SK-N-SH (cell line): ENCODE measurements around the gene DENND1A. TPM values are rescaled to one million over a fixed set of nuclear protein-coding genes. Genes with fewer than 3 reads are reported as not detected.

Experiments
- CTCF ChIA-PET: fragments of 300-600, 350-600 bp; formaldehyde crosslinking; extraction: SDS; loops from one replicate; lab custom pipeline; 2021; lab: Yijun Ruan, JAX
- POLR2A ChIA-PET: fragments of 350-600 bp; sonication (Branson Sonifier 250); formaldehyde crosslinking; extraction: SDS; loops from one replicate; lab custom pipeline; 2020; ENCODE audit warnings: antibody characterized with exemption, inconsistent platforms; lab: Yijun Ruan, JAX
- DNase-seq: peaks from one replicate; pipeline ENCODE4 v3.0.0; 2012
- H2AFZ ChIP-seq: fragments of 200-600 bp; sonication (generic); 2 replicates; pipeline ENCODE4 v1.8.1; 2016; ENCODE audit warnings: antibody characterized with exemption, mild to moderate bottlenecking, low read depth
- H3F3A ChIP-seq: fragments of 200-600 bp; sonication (generic); replicated peaks from 2 replicates; pipeline ENCODE3; 2016; ENCODE audit warnings: antibody characterized with exemption, mild to moderate bottlenecking; ENCODE audit not compliant: insufficient read depth
- H3K27ac ChIP-seq, 2 experiments: fragments of 200-500 bp in 1 of 2; fragments of 200-600 bp in 1 of 2; sonication (Bioruptor generic) in 1 of 2; sonication (generic), shearing (Covaris generic) in 1 of 2; 2 replicates each; pipeline versions ENCODE4 v1.5.1 to v1.6.1; 2014 to 2016; ENCODE audit warnings: low read depth in 2 of 2, inconsistent platforms in 1 of 2, low read length in 1 of 2, mild to moderate bottlenecking in 1 of 2, mixed read lengths in 1 of 2
- H3K27me3 ChIP-seq: fragments of 200-600 bp; sonication (generic), shearing (Covaris generic); 2 replicates; pipeline ENCODE4 v1.6.1; 2016; ENCODE audit warnings: mixed run types; ENCODE audit not compliant: insufficient read depth
- H3K36me3 ChIP-seq, 2 experiments: fragments of 200-500 bp in 1 of 2; fragments of 200-600 bp in 1 of 2; sonication (Bioruptor generic) in 1 of 2; sonication (generic) in 1 of 2; replicated peaks in 1 of 2; 2 replicates each; pipeline versions ENCODE3 to v1.5.1; 2014 to 2016; ENCODE audit warnings: low read length in 1 of 2, mild to moderate bottlenecking in 1 of 2; ENCODE audit not compliant: insufficient read depth in 2 of 2, control insufficient read depth in 1 of 2
- H3K4me1 ChIP-seq, 2 experiments: fragments of 200-500 bp in 1 of 2; fragments of 200-600 bp in 1 of 2; sonication (Bioruptor generic) in 1 of 2; sonication (generic), shearing (Covaris generic) in 1 of 2; 2 replicates each; pipeline versions ENCODE4 v1.5.1 to v1.6.1; 2014 to 2016; ENCODE audit warnings: low read depth in 1 of 2, low read length in 1 of 2, mixed run types in 1 of 2; ENCODE audit not compliant: insufficient read depth in 2 of 2, control insufficient read depth in 1 of 2
- H3K4me2 ChIP-seq: fragments of 200-600 bp; sonication (generic), shearing (Covaris generic); 2 replicates; pipeline ENCODE4 v1.6.1; 2017; ENCODE audit warnings: mixed run types
- H3K4me3 ChIP-seq, 2 experiments: fragments of 200-500 bp in 1 of 2; fragments of 200-600 bp in 1 of 2; sonication (Bioruptor generic) in 1 of 2; sonication (generic), shearing (Covaris generic) in 1 of 2; 2 replicates each; pipeline versions ENCODE4 v1.5.1 to v1.8.1; 2014 to 2016; ENCODE audit warnings: low read depth in 2 of 2, inconsistent platforms in 1 of 2, low read length in 1 of 2, mild to moderate bottlenecking in 1 of 2, mixed read lengths in 1 of 2, moderate library complexity in 1 of 2
- H3K79me2 ChIP-seq: fragments of 200-600 bp; sonication (generic); 2 replicates; pipeline ENCODE4 v1.8.1; 2017; ENCODE audit warnings: mild to moderate bottlenecking; ENCODE audit not compliant: insufficient read depth
- H3K9ac ChIP-seq: fragments of 200-600 bp; sonication (generic); 2 replicates; pipeline ENCODE4 v1.6.1; 2017; ENCODE audit warnings: mixed run types
- H3K9me2 ChIP-seq: fragments of 200-600 bp; sonication (generic); 2 replicates; pipeline ENCODE4 v1.6.1; 2017; ENCODE audit warnings: mixed run types
- H3K9me3 ChIP-seq: fragments of 200-600 bp; sonication (generic); 2 replicates; pipeline ENCODE4 v1.6.1; 2017; ENCODE audit warnings: mixed run types, mild to moderate bottlenecking, moderate library complexity
- H4K20me1 ChIP-seq: fragments of 200-600 bp; sonication (generic); 2 replicates; pipeline ENCODE4 v1.6.1; 2017; ENCODE audit warnings: mild to moderate bottlenecking, mixed run types; ENCODE audit not compliant: insufficient read depth
- CHD2 ChIP-seq: fragments of 150-350 bp; IDR thresholded peaks from 2 replicates; pipeline ENCODE4 v1.6.1; 2018; ENCODE audit warnings: low read length; ENCODE audit not compliant: partially characterized antibody
- EP300 ChIP-seq, 2 experiments: IDR thresholded peaks; 2 replicates each; pipeline versions ENCODE4 v1.4.0 to v1.6.1; 2012; ENCODE audit warnings: borderline replicate concordance in 1 of 2, low read depth in 1 of 2, low read length in 1 of 2
- EZH2phosphoT487 ChIP-seq: fragments of 200-600 bp; sonication (generic); IDR thresholded peaks from 2 replicates; pipeline ENCODE4 v1.6.1; 2017; ENCODE audit warnings: low read depth, mixed run types, mild to moderate bottlenecking, antibody characterized with exemption, moderate library complexity, borderline replicate concordance
- FOSL2 ChIP-seq: IDR thresholded peaks from 2 replicates; pipeline ENCODE4 v1.4.0; 2012; ENCODE audit warnings: low read depth, mild to moderate bottlenecking, moderate library complexity, borderline replicate concordance
- GABPA ChIP-seq: IDR thresholded peaks from 2 replicates; pipeline ENCODE4 v1.4.0; 2012; ENCODE audit warnings: low read depth, mild to moderate bottlenecking
- GATA2 ChIP-seq: sonication (generic); formaldehyde crosslinking; IDR thresholded peaks from 2 replicates; pipeline ENCODE4 v1.5.0; 2020; ENCODE audit warnings: mild to moderate bottlenecking, missing genetic modification reagents
- JUND ChIP-seq: IDR thresholded peaks from 2 replicates; pipeline ENCODE4 v1.4.0; 2012
- MEF2A ChIP-seq: IDR thresholded peaks from 2 replicates; pipeline ENCODE4 v1.4.0; 2012; ENCODE audit warnings: low read depth, borderline replicate concordance
- NFIC ChIP-seq: IDR thresholded peaks from 2 replicates; pipeline ENCODE4 v1.4.0; 2012; ENCODE audit warnings: borderline replicate concordance
- NRF1 ChIP-seq: IDR thresholded peaks from 2 replicates; pipeline ENCODE4 v1.6.1; 2012; ENCODE audit warnings: low read depth, mild to moderate bottlenecking, low read length
- POLR2AphosphoS5 ChIP-seq: IDR thresholded peaks from 2 replicates; pipeline ENCODE4 v1.6.1; 2012; ENCODE audit warnings: low read depth, low read length
- RAD21 ChIP-seq: IDR thresholded peaks from 2 replicates; pipeline ENCODE4 v1.6.1; 2012; ENCODE audit warnings: mild to moderate bottlenecking, low read length
- RXRA ChIP-seq: IDR thresholded peaks from 2 replicates; pipeline ENCODE4 v1.4.0; 2012; ENCODE audit warnings: low read depth, mild to moderate bottlenecking, borderline replicate concordance
- SIN3A ChIP-seq: IDR thresholded peaks from 2 replicates; pipeline ENCODE4 v1.6.1; 2012; ENCODE audit warnings: low read depth, mild to moderate bottlenecking, low read length, moderate library complexity, borderline replicate concordance
- SMC3 ChIP-seq: IDR thresholded peaks from 2 replicates; pipeline ENCODE4 v1.6.1; 2012; ENCODE audit warnings: low read depth, low read length, improper control_type of control experiment
- TAF1 ChIP-seq: IDR thresholded peaks from 2 replicates; pipeline ENCODE4 v1.6.1; 2012; ENCODE audit warnings: low read depth, mild to moderate bottlenecking, low read length, moderate library complexity, borderline replicate concordance
- WGBS: methylation state at CpG from one replicate; pipeline ENCODE4 v1.1.6; 2017; ENCODE audit warnings: low lambda C conversion rate; 5-methylcytosine and 5-hydroxymethylcytosine counted together
- polyA plus RNA-seq, 3 experiments: library from polyadenylated mRNA; depleted of rRNA; stranded (reverse); fragments of >200 nt; gene quantifications; 2 replicates each; pipeline ENCODE4 v1.2.3, GENCODE V29; 2012
- TF ChIP-seq, protein P1 (sequence below): IDR thresholded peaks from 2 replicates; pipeline ENCODE4 v1.4.0; 2012; ENCODE audit warnings: low read depth, borderline replicate concordance
- TF ChIP-seq, protein P2 (sequence below): IDR thresholded peaks from 2 replicates; pipeline ENCODE4 v1.6.1; 2012; ENCODE audit warnings: mild to moderate bottlenecking, low read depth, low read length, moderate library complexity
- TF ChIP-seq, protein P3 (sequence below): fragments of 200-600 bp; sonication (generic); IDR thresholded peaks from 2 replicates; pipeline ENCODE4 v1.6.1; 2017; ENCODE audit warnings: antibody characterized with exemption, mild to moderate bottlenecking, moderate library complexity
- TF ChIP-seq, protein P4 (sequence below): IDR thresholded peaks from 2 replicates; pipeline ENCODE4 v1.4.0; 2012; ENCODE audit warnings: low read depth

Gene DENND1A
- polyA plus RNA-seq, 1 of the 3 experiments (the other 2 are of a cell fraction), result 25.4 TPM

DNA sequence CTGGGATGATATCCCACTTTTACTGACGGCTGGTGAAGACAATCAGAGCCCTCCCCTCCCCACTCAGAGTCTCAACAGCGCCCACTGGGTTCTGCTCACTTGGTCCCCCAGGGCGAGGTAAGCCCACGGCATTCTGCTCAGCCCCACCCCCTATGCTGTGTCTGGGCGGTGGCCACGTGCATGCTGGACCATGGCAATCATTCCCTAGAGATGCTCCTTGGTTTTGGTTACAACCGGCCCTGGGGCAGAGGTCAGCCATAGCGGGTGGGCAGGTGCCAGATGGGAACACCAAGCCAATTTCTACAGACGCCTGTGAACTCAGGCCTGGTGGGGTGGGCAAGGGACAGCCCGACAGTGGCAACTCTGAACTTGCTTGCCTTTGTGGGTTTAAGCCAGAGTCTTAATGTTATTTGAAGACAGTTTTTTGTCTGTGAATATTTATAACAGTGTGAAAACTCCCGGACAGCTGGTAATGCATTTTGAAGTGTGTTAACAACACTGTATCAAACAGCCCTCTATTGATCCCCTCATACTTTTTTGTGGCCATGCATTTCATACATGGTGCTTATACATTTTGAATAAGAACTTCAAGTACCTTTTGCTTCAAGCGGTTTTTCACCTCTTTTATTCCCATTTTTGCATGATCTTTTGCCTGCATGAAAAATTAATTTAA lies 479.7 kb downstream of the DENND1A start:
- Histone ChIP-seq H2AFZ (no peak overlapping the region), H3K9me2 (no peaks in the 10 kb centered on the region), H3F3A (no peaks in the 10 kb centered on the region), H3K4me3 (no peak overlapping the region), H3K4me1 (peaks cover 0 to 9% of the 10 kb centered on the region in 2 experiments; a peak in 1 of 4 replicates), H3K27me3 (no peaks in the 10 kb centered on the region), H3K9me3 (no peaks in the 10 kb centered on the region), H3K27ac (no peak overlapping the region), H3K9ac (no peak overlapping the region)
- ChIA-PET POLR2A (no interaction called here), CTCF (no interaction called here)
- 95% methylated on average over 5 of the region's 12 CpGs for WGBS
- TF ChIP-seq GABPA, result no peak
- TF ChIP-seq FOSL2, result no peak
- no peak for TF ChIP-seq CHD2
- TF ChIP-seq EP300 (IDR thresholded peaks at IDR 0.05; ENCODE audit: borderline replicate concordance in 1 of 2, low read depth in 1 of 2, low read length in 1 of 2), result no peak
- no peak for TF ChIP-seq SIN3A
- TF ChIP-seq EZH2phosphoT487, result no peak
- TF ChIP-seq, protein P1, sequence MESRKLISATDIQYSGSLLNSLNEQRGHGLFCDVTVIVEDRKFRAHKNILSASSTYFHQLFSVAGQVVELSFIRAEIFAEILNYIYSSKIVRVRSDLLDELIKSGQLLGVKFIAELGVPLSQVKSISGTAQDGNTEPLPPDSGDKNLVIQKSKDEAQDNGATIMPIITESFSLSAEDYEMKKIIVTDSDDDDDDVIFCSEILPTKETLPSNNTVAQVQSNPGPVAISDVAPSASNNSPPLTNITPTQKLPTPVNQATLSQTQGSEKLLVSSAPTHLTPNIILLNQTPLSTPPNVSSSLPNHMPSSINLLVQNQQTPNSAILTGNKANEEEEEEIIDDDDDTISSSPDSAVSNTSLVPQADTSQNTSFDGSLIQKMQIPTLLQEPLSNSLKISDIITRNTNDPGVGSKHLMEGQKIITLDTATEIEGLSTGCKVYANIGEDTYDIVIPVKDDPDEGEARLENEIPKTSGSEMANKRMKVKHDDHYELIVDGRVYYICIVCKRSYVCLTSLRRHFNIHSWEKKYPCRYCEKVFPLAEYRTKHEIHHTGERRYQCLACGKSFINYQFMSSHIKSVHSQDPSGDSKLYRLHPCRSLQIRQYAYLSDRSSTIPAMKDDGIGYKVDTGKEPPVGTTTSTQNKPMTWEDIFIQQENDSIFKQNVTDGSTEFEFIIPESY, result no peak
- no peak for TF ChIP-seq MEF2A
- TF ChIP-seq TAF1, result no peak
- no peak for TF ChIP-seq GATA2 (CRISPR knock-in tag)
- TF ChIP-seq, protein P2, sequence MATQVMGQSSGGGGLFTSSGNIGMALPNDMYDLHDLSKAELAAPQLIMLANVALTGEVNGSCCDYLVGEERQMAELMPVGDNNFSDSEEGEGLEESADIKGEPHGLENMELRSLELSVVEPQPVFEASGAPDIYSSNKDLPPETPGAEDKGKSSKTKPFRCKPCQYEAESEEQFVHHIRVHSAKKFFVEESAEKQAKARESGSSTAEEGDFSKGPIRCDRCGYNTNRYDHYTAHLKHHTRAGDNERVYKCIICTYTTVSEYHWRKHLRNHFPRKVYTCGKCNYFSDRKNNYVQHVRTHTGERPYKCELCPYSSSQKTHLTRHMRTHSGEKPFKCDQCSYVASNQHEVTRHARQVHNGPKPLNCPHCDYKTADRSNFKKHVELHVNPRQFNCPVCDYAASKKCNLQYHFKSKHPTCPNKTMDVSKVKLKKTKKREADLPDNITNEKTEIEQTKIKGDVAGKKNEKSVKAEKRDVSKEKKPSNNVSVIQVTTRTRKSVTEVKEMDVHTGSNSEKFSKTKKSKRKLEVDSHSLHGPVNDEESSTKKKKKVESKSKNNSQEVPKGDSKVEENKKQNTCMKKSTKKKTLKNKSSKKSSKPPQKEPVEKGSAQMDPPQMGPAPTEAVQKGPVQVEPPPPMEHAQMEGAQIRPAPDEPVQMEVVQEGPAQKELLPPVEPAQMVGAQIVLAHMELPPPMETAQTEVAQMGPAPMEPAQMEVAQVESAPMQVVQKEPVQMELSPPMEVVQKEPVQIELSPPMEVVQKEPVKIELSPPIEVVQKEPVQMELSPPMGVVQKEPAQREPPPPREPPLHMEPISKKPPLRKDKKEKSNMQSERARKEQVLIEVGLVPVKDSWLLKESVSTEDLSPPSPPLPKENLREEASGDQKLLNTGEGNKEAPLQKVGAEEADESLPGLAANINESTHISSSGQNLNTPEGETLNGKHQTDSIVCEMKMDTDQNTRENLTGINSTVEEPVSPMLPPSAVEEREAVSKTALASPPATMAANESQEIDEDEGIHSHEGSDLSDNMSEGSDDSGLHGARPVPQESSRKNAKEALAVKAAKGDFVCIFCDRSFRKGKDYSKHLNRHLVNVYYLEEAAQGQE, result no peak
- no peak for TF ChIP-seq RXRA
- TF ChIP-seq RAD21, result no peak
- TF ChIP-seq, protein P3, sequence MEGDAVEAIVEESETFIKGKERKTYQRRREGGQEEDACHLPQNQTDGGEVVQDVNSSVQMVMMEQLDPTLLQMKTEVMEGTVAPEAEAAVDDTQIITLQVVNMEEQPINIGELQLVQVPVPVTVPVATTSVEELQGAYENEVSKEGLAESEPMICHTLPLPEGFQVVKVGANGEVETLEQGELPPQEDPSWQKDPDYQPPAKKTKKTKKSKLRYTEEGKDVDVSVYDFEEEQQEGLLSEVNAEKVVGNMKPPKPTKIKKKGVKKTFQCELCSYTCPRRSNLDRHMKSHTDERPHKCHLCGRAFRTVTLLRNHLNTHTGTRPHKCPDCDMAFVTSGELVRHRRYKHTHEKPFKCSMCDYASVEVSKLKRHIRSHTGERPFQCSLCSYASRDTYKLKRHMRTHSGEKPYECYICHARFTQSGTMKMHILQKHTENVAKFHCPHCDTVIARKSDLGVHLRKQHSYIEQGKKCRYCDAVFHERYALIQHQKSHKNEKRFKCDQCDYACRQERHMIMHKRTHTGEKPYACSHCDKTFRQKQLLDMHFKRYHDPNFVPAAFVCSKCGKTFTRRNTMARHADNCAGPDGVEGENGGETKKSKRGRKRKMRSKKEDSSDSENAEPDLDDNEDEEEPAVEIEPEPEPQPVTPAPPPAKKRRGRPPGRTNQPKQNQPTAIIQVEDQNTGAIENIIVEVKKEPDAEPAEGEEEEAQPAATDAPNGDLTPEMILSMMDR, result no peak
- no peak for TF ChIP-seq SMC3
- TF ChIP-seq JUND, result no peak
- TF ChIP-seq POLR2AphosphoS5, result no peak
- TF ChIP-seq, protein P4, sequence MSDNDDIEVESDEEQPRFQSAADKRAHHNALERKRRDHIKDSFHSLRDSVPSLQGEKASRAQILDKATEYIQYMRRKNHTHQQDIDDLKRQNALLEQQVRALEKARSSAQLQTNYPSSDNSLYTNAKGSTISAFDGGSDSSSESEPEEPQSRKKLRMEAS, result no peak
- TF ChIP-seq NRF1, result no peak
- no peak for TF ChIP-seq NFIC
- TF ChIP-seq, all 33 proteins: peak for 0
- peaks cover 4 to 9% of the 10 kb centered on the region in 2 experiments for H3K36me3 ChIP-seq
- H3K4me2 ChIP-seq, result no peak overlapping the region
- no peak for DNase-seq
- H3K79me2 ChIP-seq, result no peaks in the 10 kb centered on the region
- H4K20me1 ChIP-seq, result no peaks in the 10 kb centered on the region
